Measurements from ENCODE around the gene CD276.

Gene CD276

GRCh38 chr15:73758461-73758860 is 74.3 kb downstream of the CD276 start:
- H3K9ac ChIP-seq (ENCODE audit: low read depth in 1 of 2, low read length in 2 of 2) = no peak overlapping the region
- H3K4me1 ChIP-seq (ENCODE audit: control insufficient read depth in 1 of 2, insufficient read depth in 2 of 2, low read length in 2 of 2) = no peaks in the 10 kb centered on the region
- H3K36me3 ChIP-seq (ENCODE audit: control insufficient read depth in 1 of 2, insufficient read depth in 2 of 2, low read length in 2 of 2) = no peaks in the 10 kb centered on the region
- no peak overlapping the region for H3K27ac ChIP-seq (ENCODE audit: low read depth, low read length)
- H3K27me3 ChIP-seq (ENCODE audit: control insufficient read depth in 1 of 2, insufficient read depth in 2 of 2, low read length in 2 of 2) = peaks cover 22 to 32% of the 10 kb centered on the region in 2 donors
- no peak overlapping the region for H3K4me3 ChIP-seq (ENCODE audit: low read depth in 1 of 2, low read length in 2 of 2)
- no peaks in the 10 kb centered on the region for H3K9me3 ChIP-seq (ENCODE audit: control insufficient read depth in 1 of 2, low read length in 2 of 2)

- no peaks in the 10 kb centered on the region for H3K4me1 ChIP-seq (ENCODE audit: control insufficient read depth in 1 of 2, insufficient read depth in 2 of 2, low read length in 2 of 2)
- no peak overlapping the region for H3K27ac ChIP-seq (ENCODE audit: low read depth, low read length)
- H3K9me3 ChIP-seq (ENCODE audit: control insufficient read depth in 1 of 2, low read length in 2 of 2) = no peaks in the 10 kb centered on the region
- no peaks in the 10 kb centered on the region for H3K36me3 ChIP-seq (ENCODE audit: control insufficient read depth in 1 of 2, insufficient read depth in 2 of 2, low read length in 2 of 2)
- H3K27me3 ChIP-seq (ENCODE audit: control insufficient read depth in 1 of 2, insufficient read depth in 2 of 2, low read length in 2 of 2) = peaks cover 12 to 21% of the 10 kb centered on the region in 2 donors
- no peak overlapping the region for H3K4me3 ChIP-seq (ENCODE audit: low read depth in 1 of 2, low read length in 2 of 2)
- no peak overlapping the region for H3K9ac ChIP-seq (ENCODE audit: low read depth in 1 of 2, low read length in 2 of 2)
Observed at GRCh38 chr15:73760330-73761329, 76.4 kb downstream of the CD276 start.

- Histone ChIP-seq H3K36me3 (ENCODE audit: control insufficient read depth in 1 of 2, insufficient read depth in 2 of 2, low read length in 2 of 2) (no peaks in the 10 kb centered on the region), H3K4me3 (ENCODE audit: low read depth in 1 of 2, low read length in 2 of 2) (no peak overlapping the region), H3K9me3 (ENCODE audit: control insufficient read depth in 1 of 2, low read length in 2 of 2) (no peaks in the 10 kb centered on the region), H3K9ac (ENCODE audit: low read depth in 1 of 2, low read length in 2 of 2) (no peak overlapping the region), H3K27ac (ENCODE audit: low read depth, low read length) (no peak overlapping the region), H3K27me3 (ENCODE audit: control insufficient read depth in 1 of 2, insufficient read depth in 2 of 2, low read length in 2 of 2) (peaks cover 6 to 11% of the 10 kb centered on the region in 2 donors), H3K4me1 (ENCODE audit: control insufficient read depth in 1 of 2, insufficient read depth in 2 of 2, low read length in 2 of 2) (no peaks in the 10 kb centered on the region)
Observed at GRCh38 chr15:73763931-73764330, 79.7 kb downstream of the CD276 start.

Measured in duodenal mucosa (tissue), 2 donors.